GM21576 (cell line): ENCODE data around the gene FAM120B.

Experiments
- ATAC-seq: cut with Tn5 transposase; IDR thresholded peaks from one replicate; pipeline ENCODE4 v1.9.1; 2021; ENCODE audit warnings: mild to moderate bottlenecking, moderate library complexity; ENCODE audit not compliant: unreplicated experiment

The FAM120B gene

DNA sequence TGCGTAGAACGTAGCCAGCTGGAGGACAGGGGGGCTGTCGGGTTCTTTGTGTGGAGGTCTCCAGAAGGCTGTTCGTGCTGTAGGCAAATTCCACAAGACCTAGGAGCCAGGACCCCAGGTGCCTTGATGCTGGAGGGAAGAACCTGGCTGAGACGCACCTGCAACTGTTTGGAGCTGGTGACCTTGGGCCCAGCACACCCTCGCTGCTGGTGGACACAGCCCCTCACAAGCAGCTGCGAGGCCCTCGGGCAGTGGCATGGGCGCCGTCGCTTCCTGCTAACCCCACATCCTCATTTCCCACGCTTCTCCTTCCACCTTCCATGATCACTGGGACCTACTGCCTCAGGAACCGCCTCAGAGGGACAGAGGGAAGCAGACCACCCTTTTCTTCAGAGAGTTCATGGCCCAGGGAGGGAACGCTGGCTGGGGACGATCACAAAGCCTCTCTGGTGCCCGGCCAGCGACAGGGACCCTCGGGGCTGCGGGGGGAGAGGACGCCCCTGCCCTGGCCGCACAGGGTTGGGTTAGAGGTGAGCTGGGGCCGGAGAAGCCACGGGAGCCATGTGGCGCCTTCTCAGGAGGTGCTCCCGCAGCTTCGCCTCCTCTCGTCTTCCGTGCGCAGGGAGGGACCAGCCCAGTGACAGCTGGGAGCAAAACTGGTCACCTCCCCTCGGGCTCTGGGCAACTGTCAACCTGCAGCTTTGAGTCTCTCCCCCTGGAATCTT is 34.1 kb upstream of the FAM120B start:
- ATAC-seq, result no peak

- ATAC-seq, result no peak
Measured at GRCh38 chr6:170273191-170273590, 33.4 kb upstream of the FAM120B start.

GRCh38 chr6:170273681-170274080 is 32.9 kb upstream of the FAM120B start:
- ATAC-seq, result no peak

DNA sequence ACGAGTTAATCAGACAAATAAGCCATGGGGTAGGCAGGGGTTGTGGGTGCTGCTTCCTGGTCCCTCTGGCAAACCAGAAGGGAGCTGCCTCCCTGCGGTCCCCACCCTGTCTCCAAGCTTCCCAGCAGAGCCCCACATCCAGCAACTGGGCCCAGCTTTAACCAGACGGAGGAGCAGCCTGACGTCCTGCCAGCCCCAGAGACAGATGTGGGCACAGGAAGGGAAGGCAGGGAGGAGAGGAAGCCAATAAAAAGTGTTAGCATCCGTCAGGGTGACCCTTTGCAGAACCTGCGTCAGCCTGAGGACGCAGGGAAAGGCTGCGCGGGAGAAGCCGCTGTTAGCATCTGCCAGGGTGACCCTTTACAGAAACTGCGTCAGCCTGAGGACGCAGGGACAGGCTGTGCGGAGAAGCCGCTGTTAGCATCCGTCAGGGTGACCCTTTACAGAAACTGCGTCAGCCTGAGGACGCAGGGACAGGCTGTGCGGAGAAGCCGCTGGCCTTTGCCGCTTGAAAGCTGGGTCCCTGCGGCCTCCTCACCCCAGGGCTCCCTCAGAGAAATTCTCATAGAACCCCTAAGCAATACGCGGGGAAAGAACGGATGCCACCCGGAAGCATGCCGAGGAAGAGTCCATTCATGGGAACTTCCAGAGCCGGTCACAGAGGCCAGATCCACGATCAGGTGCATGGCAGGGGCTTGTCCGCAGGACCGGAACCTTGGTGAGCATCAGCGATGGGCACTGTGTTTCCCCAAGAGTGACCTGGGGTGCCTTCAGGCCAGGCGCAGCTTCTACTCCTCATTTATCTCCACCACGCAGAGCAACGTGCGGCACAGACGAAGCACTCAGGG is 31.6 kb upstream of the FAM120B start:
- no peak for ATAC-seq

DNA sequence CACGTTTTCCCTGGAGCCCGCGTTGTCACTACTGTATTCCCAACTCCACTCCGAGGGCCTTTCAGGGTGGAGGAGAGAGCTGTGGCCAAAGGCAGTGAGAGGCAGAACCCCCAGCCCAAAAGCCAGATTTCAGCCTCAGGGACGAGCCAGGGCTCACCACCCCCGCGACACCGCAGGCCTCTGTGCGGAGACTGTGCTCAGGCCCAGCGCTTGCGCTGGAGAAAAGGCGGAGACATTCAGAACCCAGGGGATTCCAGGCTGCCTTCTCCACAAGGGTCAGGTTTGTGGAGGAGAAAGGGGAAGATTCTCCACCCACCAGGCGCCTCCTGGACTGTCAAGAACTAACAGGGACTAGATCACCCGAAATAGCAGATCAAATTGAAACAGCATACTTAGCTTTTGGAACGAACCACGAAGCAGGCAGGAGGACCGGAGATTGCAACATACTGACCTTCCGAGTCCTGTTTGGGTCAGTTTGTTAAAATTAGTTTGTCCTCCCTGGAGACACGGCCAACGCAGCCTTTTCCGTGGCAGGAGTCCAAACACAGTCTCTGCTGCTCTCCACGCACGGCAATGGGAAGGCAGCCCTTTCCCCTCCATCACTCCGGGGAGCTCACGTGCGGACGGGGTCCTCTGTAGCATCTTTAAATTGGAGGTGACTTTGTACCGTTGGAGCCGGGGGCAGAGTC is 30.0 kb upstream of the FAM120B start:
- no peak for ATAC-seq

- ATAC-seq, result no peak
Measured at GRCh38 chr6:170277893-170278742, 28.4 kb upstream of the FAM120B start.

DNA sequence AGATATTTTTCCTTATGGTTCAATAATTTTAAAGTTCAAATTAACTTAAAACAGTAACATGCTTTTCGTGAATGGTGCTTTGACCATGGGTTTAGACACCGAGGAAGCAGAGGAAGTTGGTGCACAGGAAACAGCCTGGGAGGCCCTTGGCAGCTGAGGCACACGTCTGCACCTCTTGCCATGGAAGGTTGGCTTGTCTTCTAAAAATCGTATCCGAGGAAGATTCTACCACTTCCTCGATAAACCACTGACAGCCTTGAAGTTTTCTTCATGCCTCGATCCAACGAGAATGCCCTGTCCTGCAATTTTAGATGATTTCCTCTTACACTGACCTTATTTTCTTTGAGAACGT is 27.8 kb upstream of the FAM120B start:
- ATAC-seq, result no peak

- ATAC-seq, result no peak
Measured at GRCh38 chr6:170279426-170279825, 27.1 kb upstream of the FAM120B start.

DNA sequence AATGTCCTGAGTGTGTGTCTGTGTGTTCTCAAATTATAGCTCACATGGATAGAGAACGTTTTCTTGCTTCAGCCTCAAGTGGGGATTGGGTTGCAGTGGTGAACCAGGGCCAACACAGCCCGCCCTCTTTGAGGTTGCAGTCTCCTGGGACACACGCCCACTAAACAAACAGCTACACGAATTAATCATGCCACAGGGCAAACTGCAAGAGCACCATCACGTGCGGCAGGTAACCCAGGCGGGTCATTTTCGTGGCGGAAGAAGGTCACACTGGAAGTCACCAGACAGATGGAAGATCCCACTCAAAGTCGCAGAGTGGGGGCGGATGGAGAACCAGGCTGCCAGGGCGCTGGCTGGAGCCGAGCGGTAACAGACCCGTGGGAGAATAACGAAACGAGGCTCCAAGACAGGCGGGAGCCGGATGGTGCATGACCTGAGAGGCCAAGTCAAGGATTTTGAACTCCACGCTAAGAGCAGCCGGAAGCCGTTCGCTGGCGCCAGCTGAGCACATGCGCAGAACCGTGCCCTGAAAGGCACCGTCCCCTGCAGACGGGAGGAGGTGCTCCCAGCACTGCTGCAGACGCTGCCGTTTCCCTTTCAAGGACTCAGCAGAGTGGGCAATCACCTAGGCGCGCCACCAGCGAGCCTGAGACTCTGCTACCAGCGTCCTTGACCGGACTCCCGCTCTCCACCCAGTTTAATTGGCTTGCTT is 26.4 kb upstream of the FAM120B start:
- no peak for ATAC-seq

- ATAC-seq, result no peak
Measured at GRCh38 chr6:170280689-170281045, 25.9 kb upstream of the FAM120B start.

- ATAC-seq, result no peak
Measured at GRCh38 chr6:170281331-170282292, 24.9 kb upstream of the FAM120B start.

DNA sequence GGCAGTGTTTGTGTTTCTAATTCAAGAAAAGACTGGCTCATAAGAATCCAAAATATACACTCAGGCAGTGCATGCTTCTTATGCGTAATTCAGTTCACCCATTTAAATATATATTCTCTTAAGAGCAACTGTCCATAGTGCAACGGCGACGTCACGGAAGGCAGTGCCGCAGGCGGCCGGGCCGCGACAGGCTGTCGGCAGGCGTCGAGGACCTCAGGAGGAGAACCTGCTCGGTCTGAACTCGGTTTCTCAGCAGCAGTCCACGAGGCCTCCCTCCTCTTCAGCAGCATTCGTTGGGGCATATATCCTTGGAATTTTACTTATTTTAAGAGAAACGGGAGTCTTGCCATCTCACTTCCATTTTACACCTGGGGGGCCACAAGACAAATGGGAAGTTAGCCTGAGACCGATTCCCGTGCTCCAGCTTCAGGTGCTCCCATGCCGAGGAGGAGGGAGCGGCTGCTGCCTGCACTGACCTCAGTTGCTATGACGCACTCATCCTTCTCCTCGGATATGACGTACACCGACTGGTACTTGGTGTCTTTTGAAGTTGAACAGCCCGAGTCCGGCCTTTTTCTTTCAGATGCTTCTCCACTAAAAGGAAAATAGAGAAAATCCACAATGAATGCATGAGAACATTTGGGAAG is 23.9 kb upstream of the FAM120B start:
- no peak for ATAC-seq

DNA sequence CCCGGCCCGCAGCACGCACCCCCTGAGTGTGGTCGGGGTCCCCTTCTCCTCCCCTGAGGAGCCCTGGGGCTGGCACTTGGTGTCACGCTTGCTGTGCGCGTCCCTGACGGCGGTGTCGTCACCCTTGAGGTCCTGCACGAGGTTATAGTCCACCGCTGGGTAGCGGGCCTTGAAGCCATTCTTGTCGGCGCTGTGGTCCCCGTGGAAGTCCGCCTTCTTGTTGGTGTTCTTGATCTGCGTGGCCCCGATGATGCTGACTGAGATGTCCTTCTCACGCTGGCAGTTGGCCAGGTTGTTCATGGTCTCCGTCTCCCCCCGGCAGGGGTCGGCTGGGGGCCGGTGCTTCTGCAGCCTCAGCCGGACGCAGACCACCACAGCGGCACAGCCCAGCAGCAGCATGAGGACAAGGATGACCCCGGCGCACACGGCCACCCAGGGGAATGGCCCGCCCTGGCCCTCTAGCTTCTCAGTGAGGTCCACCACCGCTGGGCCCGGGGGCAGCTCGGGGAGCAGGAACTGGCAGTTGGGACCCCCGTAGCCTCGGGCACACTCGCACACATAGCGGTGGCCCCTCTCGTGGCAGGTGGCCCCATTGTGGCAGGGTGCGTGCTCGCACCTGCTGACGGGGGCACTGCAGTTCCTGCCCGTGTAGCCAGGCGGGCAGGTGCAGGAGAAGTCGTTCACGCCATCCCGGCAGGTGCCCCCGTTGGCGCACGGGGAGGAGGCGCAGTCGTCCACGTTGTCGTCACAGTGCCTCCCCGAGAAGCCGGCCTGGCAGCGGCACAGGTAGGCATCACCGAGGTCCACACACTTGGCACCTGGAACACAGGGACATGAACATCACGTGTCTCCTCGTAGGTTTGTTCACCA is 23.1 kb upstream of the FAM120B start:
- ATAC-seq, result no peak

DNA sequence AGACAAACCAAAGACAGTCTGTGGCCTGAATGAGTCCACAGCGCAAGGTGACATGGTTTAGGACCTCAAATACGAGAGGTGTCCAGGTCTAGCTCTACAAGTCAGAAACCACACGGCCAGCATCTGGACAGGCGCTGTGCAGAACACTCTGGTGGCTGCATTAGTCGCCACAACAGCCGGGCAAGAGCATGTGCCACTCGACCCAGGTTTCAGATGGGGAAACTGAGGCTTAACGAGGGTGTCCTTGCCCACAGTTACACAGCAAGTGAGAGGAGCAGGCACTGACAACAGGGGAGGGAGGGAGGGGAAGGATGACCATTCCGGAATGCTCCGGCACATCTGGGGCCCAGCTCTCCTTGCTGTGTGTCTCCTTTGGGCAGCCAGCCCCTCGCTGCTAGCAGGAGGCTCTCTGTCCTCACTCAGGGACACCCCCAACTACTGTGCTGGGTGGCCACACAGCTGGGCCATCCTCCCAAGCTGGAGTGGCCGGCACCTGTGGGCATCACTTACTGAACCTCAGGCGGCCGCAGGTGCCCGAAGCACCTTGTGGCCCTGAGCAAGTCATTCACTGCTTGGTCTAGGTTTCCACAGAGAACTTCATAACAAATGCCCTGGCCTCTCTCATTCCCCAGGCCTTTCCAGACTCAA is 22.3 kb upstream of the FAM120B start:
- no peak for ATAC-seq

DNA sequence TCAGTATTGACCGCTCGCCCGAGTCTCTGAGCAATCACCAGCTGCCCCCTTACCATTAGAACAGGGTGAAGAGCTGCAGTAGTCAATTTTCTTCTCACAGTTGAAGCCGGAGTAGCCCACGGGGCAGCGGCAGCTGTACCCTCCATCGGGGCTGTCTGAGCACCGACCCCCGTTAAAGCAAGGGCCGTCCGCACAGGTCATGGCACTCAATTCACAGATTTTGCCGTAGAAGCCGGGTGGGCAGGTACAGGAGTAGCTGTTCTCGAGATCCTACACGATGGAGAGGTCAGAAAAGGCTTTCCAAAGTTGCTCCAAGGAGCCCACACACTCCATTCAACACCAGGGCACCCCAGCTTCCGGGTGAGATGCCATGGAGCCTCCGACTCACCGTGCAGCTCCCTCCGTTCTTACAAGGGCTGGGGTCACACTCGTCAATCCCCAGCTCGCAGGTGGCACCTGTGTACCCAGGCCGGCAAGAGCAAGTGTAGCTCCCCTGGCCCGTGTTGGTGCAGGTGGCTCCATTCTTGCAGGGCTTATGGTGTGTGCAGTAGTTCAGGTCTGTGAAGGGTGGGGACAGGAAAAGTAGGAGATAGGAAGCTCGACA is 21.6 kb upstream of the FAM120B start:
- ATAC-seq, result no peak

GRCh38 chr6:170285482-170285881 is 21.1 kb upstream of the FAM120B start:
- no peak for ATAC-seq
